GM21786 (cell line): Measurements from ENCODE around the gene C20orf202.

Experiments used
- ATAC-seq: cut with Tn5 transposase; IDR thresholded peaks from one replicate; pipeline ENCODE4 v1.9.1; 2021; ENCODE audit not compliant: unreplicated experiment

Gene C20orf202

DNA sequence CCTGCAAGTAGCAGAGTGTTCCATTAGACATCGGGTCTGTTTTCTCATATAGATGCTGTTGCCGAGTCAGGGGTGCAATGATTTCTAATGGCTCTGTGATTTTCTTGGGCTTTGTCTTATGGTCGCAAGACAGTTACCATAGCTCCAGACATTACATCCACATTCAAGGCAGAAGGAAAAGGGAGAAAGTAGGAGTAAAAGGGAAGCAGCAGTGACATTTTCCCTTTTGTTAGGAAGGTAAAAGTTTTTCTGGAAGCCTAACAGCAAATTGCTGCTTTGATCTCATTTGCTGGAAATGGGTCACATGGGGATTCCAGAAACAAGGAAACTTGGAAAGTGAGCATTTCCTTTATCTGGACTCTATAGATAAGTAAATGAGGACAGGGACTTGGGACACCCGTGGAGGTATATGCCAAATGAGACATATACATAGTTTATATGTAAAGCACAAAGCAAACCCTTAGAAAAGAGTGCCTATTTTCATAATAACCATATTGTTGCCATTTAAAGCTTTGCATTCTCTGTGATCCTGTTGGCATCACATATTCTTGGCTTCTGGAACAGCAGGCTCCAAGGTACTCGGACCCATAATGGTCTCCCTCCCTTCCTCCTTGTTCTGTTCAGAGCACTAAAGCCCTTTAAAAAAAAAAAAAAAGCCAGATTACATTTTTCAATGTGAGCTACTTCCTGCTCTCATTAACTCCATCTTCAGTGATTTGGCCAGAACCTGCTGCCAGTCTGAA lies at the start of gene C20orf202:
Gene C20orf202 (plus strand): TSS at position 693 of the 743 bp plus-strand sequence. CDS start 132 bp downstream, outside the sequence.
- ATAC-seq: no peak

DNA sequence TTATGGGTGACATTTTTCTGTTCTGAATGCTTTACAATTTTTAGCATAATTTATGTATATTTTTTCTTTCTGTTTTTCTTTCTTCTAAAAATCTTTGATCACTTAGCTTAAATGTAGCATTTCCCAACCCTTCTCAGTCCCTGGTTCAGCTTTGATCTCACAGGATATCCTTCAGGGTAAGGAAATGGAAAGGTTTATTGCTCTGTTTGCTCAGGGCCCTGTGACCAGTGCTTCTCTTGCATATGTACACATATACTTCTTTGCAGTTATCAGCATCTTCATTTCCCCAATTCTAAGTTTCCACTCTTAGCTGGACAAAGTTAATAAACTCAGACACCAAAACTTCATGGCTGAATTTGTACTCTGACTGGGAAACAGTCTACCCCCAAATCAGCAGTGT lies 49.0 kb upstream of the C20orf202 start:
- no peak for ATAC-seq

DNA sequence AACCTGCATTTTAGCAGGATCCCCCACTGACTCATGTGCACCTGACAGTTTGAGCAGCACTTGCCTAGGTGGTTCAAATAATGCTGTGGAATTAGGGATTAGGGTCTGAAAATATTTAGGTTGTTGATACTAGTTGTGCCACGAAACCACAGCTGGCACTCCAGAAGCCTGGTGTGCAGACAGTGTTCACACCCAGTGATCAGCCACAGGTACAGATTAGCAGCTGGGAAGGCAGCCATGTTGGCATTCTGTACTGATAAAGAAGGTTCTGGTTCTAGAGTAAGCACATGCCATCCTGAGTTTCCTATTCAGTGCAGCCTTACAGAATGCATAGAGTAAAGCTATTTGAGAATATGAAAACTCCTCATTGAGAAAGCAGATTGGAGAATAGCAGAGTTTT lies 48.6 kb upstream of the C20orf202 start:
- ATAC-seq: no peak

DNA sequence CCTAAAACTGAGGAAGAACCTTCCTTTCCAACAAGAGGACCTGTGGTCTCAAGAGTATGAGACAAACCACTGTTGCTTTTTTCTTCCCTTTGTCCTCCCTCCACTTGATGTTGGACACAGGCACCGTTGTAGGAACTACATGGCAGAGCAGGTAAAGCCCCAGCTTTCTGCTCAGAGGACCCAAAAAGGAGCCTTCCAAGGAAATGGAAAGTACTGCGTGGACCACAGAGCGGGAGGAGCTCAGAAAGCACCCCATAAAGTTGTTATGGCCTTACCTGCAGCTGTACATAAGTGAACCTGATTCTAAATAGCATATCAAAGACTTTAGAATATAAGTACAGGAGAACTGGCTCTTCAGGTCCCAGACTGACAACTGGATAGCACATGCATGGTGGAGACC lies 47.9 kb upstream of the C20orf202 start:
- ATAC-seq: no peak

DNA sequence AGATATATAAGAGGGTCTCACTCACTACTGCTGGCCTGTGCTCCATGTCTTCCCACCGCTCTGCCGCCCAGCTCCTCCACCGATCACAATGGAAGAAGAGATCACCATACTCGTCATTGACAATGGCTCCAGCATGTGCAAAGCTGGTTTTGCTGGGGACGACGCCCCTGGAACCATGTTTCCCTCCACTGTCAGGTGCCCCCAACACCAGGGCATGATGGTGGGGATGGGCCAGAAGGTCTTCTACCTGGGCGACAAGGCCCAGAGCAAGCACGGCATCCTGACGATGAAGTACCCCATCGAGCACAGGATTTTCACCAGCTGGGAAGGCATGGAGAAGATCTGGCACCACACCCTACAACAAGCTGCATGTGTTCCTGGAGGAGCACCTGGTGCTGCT lies 42.8 kb upstream of the C20orf202 start:
- ATAC-seq: no peak

DNA sequence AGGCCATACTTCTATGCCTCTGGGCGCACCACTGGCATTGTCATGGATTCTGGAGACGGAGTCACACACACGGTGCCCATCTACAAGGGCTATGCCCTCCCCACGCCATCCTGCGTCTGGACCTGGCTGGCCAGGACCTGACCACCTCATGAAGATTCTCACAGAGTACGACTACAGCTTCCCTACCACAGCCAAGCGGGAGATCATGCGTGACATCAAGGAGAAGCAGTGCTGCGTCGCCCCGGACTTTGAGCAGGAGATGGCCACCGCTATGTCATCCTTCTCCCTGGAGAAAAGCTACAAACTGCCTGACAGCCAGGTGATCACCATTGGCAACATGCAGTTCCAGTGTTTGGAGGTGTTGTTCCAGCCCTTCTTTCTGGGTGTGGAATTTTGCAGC lies 42.3 kb upstream of the C20orf202 start:
- no peak for ATAC-seq

DNA sequence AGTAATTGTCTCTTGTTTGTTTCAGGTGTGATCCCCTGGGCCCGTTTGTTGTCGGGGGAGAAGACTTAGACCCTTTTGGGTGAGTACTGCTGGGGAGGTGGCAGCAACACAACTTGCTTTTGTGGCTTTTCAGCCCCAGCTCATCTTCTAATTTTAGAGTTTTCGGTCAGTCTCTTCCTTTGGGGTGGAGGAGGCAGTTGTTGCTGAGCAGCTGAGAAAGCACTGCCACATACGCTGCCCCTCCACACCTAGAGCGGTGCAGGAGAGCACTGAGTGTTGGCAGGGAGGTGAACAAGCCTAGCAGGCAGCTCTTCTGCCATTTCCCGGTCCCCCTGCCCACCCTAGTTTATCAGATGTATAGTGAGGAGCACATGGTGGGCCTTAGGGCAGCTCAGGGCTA lies 40.1 kb upstream of the C20orf202 start:
- no peak for ATAC-seq

DNA sequence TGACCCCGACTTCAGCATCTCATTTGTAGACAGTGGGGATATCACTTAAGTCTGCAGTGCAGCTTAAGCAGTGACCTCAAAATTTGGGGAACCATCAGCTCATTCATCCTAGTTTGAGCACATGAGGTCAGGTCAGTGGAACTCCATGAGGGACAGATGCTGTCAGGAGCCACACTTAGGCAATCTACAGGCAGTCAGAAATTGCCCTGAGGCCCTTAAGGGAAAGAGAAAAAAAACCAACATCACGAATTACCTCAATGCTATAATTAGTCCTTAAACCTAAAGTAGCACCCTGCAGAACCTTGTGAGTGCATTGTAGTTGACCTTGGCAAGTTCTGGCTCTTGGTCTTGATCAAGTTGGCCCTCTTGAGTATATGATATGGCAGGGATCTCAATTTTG lies 39.6 kb upstream of the C20orf202 start:
- no peak for ATAC-seq

DNA sequence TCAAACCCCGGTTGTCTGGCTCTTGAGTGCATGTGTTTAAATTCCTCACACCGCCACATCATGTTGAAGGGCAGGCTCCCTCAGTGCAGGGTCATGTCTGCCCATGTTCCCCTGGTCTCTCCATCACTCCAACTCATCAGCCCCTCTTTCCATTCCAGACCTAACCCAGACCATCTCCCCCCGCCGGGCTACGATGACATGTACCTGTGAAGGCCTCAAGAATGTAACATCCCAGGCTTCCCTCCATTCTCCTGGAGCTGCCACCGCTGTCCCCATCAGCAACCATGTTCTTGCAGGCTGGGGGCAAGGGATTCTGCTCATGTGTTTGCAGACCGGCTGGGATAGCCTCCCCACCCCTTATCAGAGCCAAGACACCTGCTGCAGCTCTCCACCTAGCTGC lies 38.4 kb upstream of the C20orf202 start:
- no peak for ATAC-seq

DNA sequence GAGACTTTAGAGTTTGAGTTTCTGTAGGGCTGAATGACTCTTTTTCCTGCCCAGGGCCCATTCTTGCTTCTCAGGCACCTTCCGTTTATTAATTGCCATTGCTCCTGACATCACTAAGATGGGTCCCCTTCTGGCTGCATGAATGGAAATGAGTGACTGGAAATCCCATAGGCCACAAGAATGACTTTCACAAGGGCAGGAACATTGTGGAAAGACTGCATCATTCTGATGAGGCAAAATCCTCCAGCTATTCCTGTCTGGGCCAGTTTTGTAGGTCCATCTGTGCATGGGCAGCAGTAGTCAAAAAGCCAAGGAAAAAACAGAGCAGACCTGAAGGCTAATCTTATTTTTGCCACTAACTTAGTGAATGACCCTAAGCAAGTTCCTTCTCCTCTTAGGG lies 37.7 kb upstream of the C20orf202 start:
- ATAC-seq: no peak

DNA sequence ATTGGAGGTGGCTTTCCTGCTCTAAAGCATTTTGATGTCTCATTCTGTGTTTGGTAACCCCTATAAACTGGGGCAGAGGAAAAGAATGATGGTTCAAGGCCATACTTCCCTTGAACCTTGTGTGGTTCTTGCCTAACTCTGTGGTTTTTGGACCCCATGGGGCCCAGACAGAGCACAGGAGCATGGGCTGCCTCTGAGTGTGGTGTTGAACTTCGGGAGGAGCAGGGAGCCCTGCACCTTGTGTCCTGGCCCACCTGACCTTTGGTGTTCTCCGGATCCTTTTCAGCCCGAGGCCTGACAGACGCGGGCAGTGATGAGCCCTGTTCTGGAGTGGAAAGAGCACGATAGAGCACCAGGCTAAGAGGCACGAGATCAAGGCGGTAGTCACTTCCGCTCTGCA lies 37.3 kb upstream of the C20orf202 start:
- no peak for ATAC-seq

DNA sequence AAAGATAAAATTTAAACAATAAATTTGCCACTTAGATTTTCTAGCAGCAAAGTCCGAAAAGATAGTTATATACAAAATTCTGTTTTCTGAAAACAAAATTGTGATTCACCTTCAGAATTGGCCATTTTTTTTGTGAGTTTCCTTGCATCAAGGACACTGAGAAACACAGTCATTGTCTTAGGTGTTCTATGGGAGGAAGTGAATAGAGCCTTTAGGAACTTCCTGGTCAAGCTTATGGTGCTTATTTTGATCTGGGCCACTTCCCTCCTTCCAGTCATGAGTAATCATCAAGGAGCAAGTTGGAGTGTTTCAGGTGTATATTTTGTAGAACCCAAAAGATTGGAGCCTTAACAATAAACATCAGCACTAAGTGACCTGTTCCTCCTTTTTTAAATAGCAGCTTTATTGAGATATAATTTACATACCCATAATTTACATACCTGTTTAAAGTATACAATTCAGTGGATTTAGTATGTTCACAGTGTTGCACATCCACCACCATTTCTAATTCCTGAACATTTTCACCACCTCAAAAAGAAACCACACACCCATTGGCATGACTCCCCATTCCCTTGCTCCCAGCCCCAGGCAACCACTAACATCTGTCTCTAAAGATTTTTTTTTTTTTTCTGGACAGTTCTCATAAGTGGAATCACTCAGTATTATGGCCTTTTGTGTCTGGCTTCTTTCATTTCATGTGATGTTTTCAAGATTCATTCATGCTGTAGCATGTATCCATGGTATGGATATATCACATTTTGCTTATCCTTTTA lies 36.1 kb upstream of the C20orf202 start:
- no peak for ATAC-seq

DNA sequence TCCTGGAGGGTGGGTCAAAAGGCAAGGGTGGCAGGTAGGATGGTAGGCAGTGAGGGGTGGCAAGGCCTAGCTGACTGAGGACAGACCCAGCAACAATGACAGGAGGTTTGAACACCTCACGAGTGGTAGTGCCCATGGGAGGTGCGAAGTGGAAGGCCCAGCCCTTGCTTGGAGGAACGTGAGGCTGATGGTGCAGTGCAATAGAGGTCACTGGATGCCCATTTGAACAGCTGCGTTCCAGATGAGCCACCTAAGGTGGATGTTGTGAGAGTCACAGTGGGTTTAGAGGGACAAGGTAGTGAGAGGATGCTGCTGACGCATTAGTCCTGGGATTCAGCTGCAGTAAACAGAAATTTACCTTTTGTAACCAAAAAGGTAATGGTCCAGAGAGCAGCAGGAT lies 34.0 kb upstream of the C20orf202 start:
- ATAC-seq: no peak

DNA sequence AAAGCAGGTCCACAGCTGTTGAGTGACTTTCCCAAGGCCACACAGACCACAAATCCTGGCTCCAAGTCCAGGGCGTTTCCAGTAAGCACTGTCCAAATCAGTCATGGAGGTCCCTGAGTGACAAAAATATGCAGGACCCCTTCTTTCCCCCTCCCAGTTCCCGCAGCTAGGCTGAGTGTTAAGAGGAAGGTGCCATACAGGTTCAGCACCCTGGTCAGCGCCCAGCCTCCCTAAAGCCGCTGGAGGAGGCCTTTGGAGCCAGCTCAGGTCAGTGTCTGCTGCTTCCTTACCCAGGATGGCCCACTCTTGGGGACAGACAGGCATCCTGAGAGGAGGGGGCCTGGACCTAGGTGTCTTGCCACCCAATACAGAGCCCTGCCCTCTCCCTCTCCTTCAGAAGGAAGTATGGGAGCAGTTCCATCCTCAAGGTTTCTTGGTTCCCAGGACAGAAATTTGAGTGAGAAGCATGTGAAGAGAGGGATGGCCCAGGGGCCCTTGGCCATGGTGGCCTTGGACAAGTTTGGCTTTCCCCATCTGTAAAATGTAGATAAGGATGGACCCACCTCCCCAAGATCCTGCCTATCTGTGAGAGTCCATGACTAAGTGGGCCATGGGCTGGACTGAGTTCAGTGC lies 31.7 kb upstream of the C20orf202 start:
- ATAC-seq: no peak

DNA sequence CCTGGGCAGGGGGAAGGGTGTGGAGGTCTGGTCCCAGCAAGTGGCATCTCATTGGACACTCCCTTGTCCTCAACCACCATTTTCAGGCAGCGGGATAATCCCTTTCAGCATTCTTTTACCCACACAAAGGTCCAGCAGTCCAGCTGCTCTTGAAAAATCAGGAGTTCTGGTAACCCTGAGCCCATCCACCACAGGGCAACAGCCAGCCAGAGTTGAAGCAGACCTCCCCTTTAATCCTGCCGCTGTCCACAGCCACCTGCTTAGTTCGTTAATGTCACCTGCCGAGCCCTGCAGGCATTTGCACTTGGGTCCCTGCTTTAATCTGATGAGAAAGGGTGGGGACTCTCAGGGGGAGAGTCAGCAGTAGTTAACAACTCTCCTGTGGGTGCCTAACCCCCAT lies 29.6 kb upstream of the C20orf202 start:
- no peak for ATAC-seq

DNA sequence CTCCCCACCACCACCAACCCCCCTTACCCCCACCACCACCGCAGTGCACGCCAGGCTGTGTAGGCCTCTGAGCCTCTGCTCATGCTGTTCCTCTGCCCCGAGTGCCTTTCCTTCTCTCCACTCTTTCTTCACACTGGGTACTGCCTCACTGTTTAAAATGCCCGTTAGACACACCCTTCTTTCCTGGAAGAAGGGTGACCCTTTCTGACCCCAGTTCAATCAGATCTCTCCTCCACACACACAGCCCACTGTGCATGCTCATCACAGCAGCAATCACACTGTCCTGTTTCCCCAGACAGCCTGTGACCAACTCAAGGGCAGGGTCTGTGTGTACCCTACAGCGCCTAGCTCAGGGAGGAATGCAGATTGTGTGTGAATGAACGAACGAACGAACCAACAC lies 28.5 kb upstream of the C20orf202 start:
- ATAC-seq: no peak

DNA sequence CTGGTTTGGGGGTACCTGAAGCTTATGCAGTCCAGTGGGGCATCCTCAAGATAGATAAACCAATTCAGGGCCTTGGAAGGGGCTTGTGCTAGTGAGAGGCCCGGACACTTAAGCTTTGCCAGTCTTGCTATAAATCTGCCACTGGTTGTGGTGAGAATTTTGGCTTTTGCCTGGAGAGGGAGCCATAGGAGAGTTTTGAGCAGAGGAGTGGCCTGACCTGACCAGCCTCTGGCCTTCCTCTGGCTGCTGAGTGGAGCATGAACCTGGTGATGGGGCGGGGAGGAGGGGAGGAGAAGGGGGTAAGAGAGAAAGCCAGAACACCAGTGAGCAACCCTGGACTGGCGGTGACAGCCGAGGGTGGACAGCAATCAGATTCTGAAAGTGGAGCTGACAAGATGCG lies 25.6 kb upstream of the C20orf202 start:
- no peak for ATAC-seq

DNA sequence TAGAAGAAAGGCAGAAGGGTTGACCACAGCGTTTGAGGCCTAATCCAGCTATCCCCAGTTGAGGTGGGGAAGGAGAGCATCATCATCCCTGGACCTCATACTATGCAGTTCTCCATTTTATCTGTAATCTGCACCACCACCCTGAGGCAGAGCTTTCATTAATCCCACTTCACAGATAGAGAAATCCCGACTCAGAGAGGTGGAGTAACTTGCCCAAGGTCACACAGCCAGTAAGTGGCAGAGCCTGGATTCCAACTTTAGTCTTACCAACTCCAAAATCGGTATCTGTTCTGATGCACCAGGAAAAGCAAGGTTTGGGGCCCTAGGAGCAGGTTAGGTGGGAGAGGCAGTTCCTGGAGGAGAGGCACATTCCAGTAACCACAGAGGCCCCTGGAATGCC lies 25.2 kb upstream of the C20orf202 start:
- ATAC-seq: no peak

DNA sequence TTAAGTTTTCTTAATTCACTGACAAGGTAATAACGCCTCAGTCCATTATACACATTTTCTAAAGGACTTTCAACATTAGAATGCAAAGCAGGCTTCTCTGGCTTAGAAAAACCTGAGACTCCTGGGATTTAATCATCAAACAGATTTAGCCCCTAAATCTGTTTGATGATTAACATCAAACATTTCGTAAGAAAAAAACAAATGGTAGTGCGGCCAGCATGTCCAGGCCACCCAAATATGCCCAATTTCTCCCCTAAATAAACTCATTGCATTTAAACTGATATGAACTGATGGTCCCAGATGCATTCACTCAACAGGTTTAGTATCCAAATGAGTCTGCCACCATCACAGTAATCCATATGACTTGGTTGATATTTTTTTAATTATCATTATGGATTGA lies 24.6 kb upstream of the C20orf202 start:
- no peak for ATAC-seq

DNA sequence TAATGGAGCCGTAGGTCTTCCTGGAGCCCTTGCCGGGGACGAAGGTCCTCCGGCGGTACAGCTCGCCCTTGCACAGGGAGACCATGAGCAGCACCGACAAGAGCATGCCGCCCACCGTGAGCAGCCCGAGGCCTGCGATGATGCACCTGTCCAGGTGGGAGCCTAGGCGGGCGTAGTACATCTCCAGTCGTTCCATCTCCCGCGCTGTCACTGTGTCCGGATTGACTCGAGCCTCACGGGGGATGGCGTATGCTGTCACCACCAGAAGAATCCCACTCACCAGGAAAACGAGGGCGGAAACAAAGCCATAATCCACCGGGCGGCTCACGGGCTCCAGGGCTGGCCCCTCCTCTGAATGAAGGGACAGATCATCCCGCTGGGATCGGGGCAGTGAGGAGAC lies 22.3 kb upstream of the C20orf202 start:
- ATAC-seq: no peak

DNA sequence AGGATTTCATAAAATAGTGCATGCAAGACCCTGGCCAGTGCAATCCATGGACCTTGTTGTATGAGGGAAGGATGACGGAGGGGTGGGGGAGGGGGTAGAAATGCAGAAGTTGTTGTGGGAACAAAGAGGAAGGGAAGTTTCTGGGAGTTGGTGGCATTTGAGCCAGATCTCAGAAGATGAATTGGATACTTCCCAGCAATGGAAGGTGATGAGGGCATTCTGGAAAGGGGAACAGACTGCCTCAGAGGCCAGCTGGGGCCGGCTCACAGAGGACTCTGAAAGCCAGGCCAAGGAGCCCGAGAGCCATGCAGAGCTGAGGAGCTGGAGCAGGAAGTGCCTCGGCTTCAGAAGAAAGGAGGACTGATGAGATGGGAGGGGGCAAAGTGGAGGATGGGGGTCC lies 21.1 kb upstream of the C20orf202 start:
- ATAC-seq: no peak

DNA sequence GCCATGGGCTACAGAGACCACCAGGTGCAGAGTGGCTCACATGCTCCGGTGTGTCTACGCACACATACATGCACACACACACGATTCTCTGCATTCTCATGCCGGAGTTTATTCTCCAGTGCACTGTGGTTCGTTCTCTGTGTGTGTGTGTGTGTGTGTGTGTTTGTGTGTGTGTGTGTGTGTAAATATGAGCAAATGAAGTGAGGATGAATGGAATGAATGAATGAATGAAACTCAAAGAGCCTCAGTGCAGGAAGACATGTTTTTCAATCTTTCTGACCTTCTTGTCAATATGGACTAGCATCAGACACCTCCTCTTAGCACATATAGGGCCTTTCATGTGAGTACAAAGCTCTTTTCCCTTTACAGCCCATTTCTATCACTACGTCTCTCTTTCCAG lies 20.1 kb upstream of the C20orf202 start:
- no peak for ATAC-seq
